SU-DHL-6 (cell line): ENCODE results near the gene DSTYK.

Experiments
- EZH2phosphoT487 ChIP-seq: fragments of 200-600 bp; sonication (generic), shearing (Covaris generic); conservative IDR thresholded peaks from 2 replicates; pipeline ENCODE4 v1.6.1; 2018; ENCODE audit warnings: mild to moderate bottlenecking, antibody characterized with exemption, low read length, moderate library complexity, mixed read lengths
- TF ChIP-seq, protein P1 (sequence below): fragments of 200-600 bp; sonication (generic); IDR thresholded peaks from one replicate; pipeline ENCODE4 v1.5.1; 2017; ENCODE audit warnings: antibody characterized with exemption, mild to moderate bottlenecking, low read length, moderate library complexity; ENCODE audit not compliant: insufficient read depth, poor library complexity, severe bottlenecking

GRCh38 chr1:205162301-205162700, 49.2 kb downstream of the DSTYK start:
- TF ChIP-seq, protein P1, sequence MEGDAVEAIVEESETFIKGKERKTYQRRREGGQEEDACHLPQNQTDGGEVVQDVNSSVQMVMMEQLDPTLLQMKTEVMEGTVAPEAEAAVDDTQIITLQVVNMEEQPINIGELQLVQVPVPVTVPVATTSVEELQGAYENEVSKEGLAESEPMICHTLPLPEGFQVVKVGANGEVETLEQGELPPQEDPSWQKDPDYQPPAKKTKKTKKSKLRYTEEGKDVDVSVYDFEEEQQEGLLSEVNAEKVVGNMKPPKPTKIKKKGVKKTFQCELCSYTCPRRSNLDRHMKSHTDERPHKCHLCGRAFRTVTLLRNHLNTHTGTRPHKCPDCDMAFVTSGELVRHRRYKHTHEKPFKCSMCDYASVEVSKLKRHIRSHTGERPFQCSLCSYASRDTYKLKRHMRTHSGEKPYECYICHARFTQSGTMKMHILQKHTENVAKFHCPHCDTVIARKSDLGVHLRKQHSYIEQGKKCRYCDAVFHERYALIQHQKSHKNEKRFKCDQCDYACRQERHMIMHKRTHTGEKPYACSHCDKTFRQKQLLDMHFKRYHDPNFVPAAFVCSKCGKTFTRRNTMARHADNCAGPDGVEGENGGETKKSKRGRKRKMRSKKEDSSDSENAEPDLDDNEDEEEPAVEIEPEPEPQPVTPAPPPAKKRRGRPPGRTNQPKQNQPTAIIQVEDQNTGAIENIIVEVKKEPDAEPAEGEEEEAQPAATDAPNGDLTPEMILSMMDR, result no peak
- no peak for TF ChIP-seq EZH2phosphoT487
